NB4 (cell line): Measurements from ENCODE around the gene SND1.

Source experiments
- DNase-seq: peaks from one replicate; pipeline ENCODE4 v3.0.0; 2010; ENCODE audit warnings: low read depth
- H3K4me3 ChIP-seq: one replicate; pipeline ENCODE4 v1.5.1; 2011; ENCODE audit warnings: mild to moderate bottlenecking, low read depth, low read length, moderate library complexity
- MYC ChIP-seq: IDR thresholded peaks from 2 replicates; pipeline ENCODE4 v1.6.1; 2011; ENCODE audit warnings: low read depth, low read length
- POLR2A ChIP-seq: IDR thresholded peaks from 2 replicates; pipeline ENCODE4 v1.6.1; 2011; ENCODE audit warnings: mild to moderate bottlenecking; ENCODE audit not compliant: insufficient read length; ENCODE audit errors: extremely low read depth
- TF ChIP-seq, protein P1 (sequence below): IDR thresholded peaks from one replicate; pipeline ENCODE4 v1.5.1; 2012; ENCODE audit warnings: low read depth, low read length
- TF ChIP-seq, protein P2 (sequence below): IDR thresholded peaks from 2 replicates; pipeline ENCODE4 v1.6.1; 2011; ENCODE audit warnings: low read depth, low read length

SND1 gene

GRCh38 chr7:127930341-127931328 lies 278.6 kb downstream of the SND1 start:
- no peak overlapping the region for H3K4me3 ChIP-seq
- no peak for DNase-seq
- TF ChIP-seq, protein P1, sequence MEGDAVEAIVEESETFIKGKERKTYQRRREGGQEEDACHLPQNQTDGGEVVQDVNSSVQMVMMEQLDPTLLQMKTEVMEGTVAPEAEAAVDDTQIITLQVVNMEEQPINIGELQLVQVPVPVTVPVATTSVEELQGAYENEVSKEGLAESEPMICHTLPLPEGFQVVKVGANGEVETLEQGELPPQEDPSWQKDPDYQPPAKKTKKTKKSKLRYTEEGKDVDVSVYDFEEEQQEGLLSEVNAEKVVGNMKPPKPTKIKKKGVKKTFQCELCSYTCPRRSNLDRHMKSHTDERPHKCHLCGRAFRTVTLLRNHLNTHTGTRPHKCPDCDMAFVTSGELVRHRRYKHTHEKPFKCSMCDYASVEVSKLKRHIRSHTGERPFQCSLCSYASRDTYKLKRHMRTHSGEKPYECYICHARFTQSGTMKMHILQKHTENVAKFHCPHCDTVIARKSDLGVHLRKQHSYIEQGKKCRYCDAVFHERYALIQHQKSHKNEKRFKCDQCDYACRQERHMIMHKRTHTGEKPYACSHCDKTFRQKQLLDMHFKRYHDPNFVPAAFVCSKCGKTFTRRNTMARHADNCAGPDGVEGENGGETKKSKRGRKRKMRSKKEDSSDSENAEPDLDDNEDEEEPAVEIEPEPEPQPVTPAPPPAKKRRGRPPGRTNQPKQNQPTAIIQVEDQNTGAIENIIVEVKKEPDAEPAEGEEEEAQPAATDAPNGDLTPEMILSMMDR, result no peak
- TF ChIP-seq MYC (no peak), POLR2A (no peak)
- TF ChIP-seq, protein P2, sequence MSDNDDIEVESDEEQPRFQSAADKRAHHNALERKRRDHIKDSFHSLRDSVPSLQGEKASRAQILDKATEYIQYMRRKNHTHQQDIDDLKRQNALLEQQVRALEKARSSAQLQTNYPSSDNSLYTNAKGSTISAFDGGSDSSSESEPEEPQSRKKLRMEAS, result no peak

- no peak for DNase-seq
- H3K4me3 ChIP-seq, result no peak overlapping the region
- TF ChIP-seq MYC, result no peak
- TF ChIP-seq, protein P2, result no peak
- TF ChIP-seq, protein P1, result no peak
- no peak for TF ChIP-seq POLR2A
Observed at GRCh38 chr7:127932076-127932475, 280.1 kb downstream of the SND1 start.

- DNase-seq, result no peak
- no peak overlapping the region for H3K4me3 ChIP-seq
- TF ChIP-seq, protein P2, result no peak
- no peak for TF ChIP-seq POLR2A
Observed at GRCh38 chr7:127932496-127932895, 280.5 kb downstream of the SND1 start.

- H3K4me3 ChIP-seq, result no peak overlapping the region
- TF ChIP-seq, protein P2, result no peak
- TF ChIP-seq MYC (no peak), POLR2A (no peak)
- TF ChIP-seq, protein P1, result no peak
- no peak for DNase-seq
Observed at GRCh38 chr7:127933146-127933545, 281.2 kb downstream of the SND1 start.

DNA sequence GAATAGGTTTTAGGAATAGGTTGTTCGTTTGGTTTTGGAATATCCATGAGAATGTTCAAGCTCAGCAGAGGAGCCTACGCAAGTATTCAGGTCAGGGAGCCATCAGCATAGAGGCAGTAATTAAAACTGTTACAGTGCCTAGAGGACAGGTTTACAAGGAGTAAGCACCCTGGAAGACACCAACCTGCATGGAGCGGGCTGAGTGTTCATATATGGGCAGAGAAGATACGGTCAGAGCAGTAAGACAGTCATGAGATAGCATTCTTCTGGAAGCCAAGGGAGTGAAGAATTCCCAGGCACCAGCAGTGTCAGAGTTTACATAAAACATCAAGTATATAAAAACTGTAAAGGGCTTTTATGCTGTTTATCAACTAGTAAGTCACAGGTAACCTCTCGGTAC lies 282.7 kb downstream of the SND1 start:
- no peak for DNase-seq

More for the DNA sequence above, 282.7 kb downstream of the SND1 start:
- no peak overlapping the region for H3K4me3 ChIP-seq
- TF ChIP-seq POLR2A (no peak), MYC (no peak)
- TF ChIP-seq, protein P1, result no peak
- TF ChIP-seq, protein P2, result no peak
